MM.1S (cell line): ENCODE measurements around the gene AGBL4.
"Not testable (repeated sequence)": the region's sequence is repeated elsewhere in the genome, so short reads cannot be mapped to it uniquely, and the experiment has no call there.

ENCODE experiments used
- DNase-seq: peaks from one replicate; pipeline ENCODE4 v3.0.0-alpha.2; 2015
- H2AFZ ChIP-seq: fragments of 300-600 bp; sonication (generic); 2 replicates; pipeline ENCODE4 v1.6.0; 2016; ENCODE audit warnings: antibody characterized with exemption, low read length
- H3F3A ChIP-seq: fragments of 300-600 bp; sonication (generic); 2 replicates; pipeline ENCODE4 v1.6.1; 2016; ENCODE audit warnings: mild to moderate bottlenecking, antibody characterized with exemption, low read length, moderate library complexity, mixed read lengths; ENCODE audit not compliant: insufficient read depth
- H3K27ac ChIP-seq: fragments of 300-600 bp; sonication (generic); 2 replicates; pipeline ENCODE4 v1.5.1; 2016; ENCODE audit warnings: mild to moderate bottlenecking, low read length
- H3K27me3 ChIP-seq: fragments of 300-600 bp; sonication (generic); replicated peaks from 2 replicates; pipeline ENCODE4 v1.6.0; 2016; ENCODE audit warnings: low read length; ENCODE audit not compliant: insufficient read depth
- H3K36me3 ChIP-seq: fragments of 300-600 bp; sonication (generic); replicated peaks from 2 replicates; pipeline ENCODE4 v1.6.1; 2016; ENCODE audit warnings: mild to moderate bottlenecking, low read length, mixed read lengths; ENCODE audit not compliant: insufficient read depth
- H3K4me1 ChIP-seq: fragments of 300-600 bp; sonication (generic); 2 replicates; pipeline ENCODE4 v1.6.1; 2016; ENCODE audit warnings: low read length, mixed read lengths
- H3K4me2 ChIP-seq: fragments of 300-600 bp; sonication (generic); 2 replicates; pipeline ENCODE4 v1.6.0; 2016; ENCODE audit warnings: low read depth, low read length
- H3K4me3 ChIP-seq: fragments of 300-600 bp; sonication (generic); 2 replicates; pipeline ENCODE4 v1.5.1; 2016; ENCODE audit warnings: low read length, mixed read lengths
- H3K79me2 ChIP-seq: fragments of 300-600 bp; sonication (generic); 2 replicates; pipeline ENCODE4 v1.6.1; 2016; ENCODE audit warnings: mixed run types, low read length, mixed read lengths
- H3K9ac ChIP-seq: fragments of 300-600 bp; sonication (generic); 2 replicates; pipeline ENCODE4 v1.6.1; 2016; ENCODE audit warnings: low read length, mixed read lengths
- H3K9me2 ChIP-seq: fragments of 300-600 bp; sonication (generic); replicated peaks from 2 replicates; pipeline ENCODE4 v1.6.1; 2016; ENCODE audit warnings: mild to moderate bottlenecking, low read length, mixed read lengths; ENCODE audit not compliant: insufficient read depth
- H3K9me3 ChIP-seq: fragments of 300-600 bp; sonication (generic); replicated peaks from 2 replicates; pipeline ENCODE4 v1.6.1; 2016; ENCODE audit warnings: mild to moderate bottlenecking, low read length, mixed read lengths; ENCODE audit not compliant: insufficient read depth
- H4K20me1 ChIP-seq: fragments of 300-600 bp; sonication (generic); 2 replicates; pipeline ENCODE4 v1.6.1; 2016; ENCODE audit warnings: mild to moderate bottlenecking, low read length, moderate library complexity, mixed read lengths; ENCODE audit not compliant: insufficient read depth
- CTCF ChIP-seq: fragments of 300-600 bp; sonication (generic); IDR thresholded peaks from 2 replicates; pipeline ENCODE4 v1.5.1; 2016; ENCODE audit warnings: antibody characterized with exemption, low read length, mixed read lengths
- EZH2 ChIP-seq: fragments of 300-600 bp; sonication (generic); optimal IDR thresholded peaks from 2 replicates; pipeline ENCODE3; 2017; ENCODE audit warnings: low read depth, mild to moderate bottlenecking, antibody characterized with exemption, low read length, mixed read lengths
- EZH2phosphoT487 ChIP-seq: fragments of 300-600 bp; sonication (generic); IDR thresholded peaks from 2 replicates; pipeline ENCODE4 v1.6.1; 2018; ENCODE audit warnings: antibody characterized with exemption, low read length

AGBL4 gene

DNA sequence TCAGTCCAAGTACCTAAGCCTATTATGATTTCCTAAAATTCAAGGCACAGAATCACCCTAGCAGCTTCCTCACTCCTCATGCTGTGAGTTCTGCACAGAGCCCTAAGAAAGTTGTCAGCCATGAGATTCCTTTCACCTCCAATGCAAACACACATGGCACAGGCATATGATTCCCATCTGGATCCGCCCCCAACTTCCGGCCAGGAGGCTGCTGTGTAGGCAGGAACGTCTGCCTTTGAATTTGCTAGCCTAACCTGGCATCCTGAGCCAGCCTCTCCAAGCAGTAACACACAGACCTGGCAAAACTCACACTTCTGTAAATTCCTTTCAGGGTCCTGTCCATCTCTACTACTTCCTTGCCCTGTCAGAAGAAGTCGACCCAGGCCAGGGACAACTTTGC lies 726.0 kb downstream of the AGBL4 start:
- Histone ChIP-seq H3K4me3 (no peak overlapping the region), H3K9me2 (no peaks in the 10 kb centered on the region), H3F3A (no peaks in the 10 kb centered on the region), H3K79me2 (no peaks in the 10 kb centered on the region), H3K27me3 (no peaks in the 10 kb centered on the region), H3K27ac (no peak overlapping the region), H3K4me1 (no peaks in the 10 kb centered on the region), H3K36me3 (no peaks in the 10 kb centered on the region), H4K20me1 (no peaks in the 10 kb centered on the region), H3K9me3 (no peaks in the 10 kb centered on the region), H2AFZ (no peak overlapping the region), H3K4me2 (no peak overlapping the region), H3K9ac (no peak overlapping the region)
- DNase-seq: no peak
- no peak for TF ChIP-seq EZH2phosphoT487
- no peak for TF ChIP-seq EZH2
- TF ChIP-seq CTCF: no peak

DNA sequence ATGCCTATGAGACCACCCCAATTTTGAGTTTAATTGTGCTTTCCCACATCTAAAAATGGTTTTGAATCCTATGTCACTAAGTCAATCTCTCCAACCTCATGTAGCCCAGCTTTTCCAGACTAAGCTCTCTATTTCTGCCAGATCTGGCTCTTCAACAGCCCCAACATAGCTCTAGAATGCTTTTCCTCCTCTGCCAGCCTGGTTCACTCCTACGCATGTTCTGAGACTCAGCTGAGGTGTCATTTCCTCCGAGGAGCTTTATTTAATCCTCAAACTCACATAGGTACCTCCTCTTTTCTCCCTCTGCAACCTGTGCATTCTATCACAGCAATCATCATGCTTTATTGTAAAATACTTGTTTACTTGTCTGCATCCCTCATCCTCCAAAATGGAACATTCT lies 729.2 kb downstream of the AGBL4 start:
- TF ChIP-seq EZH2 (no peak), CTCF (no peak), EZH2phosphoT487 (no peak)
- Histone ChIP-seq H3K4me1 (no peaks in the 10 kb centered on the region), H2AFZ (no peak overlapping the region), H3K9ac (no peak overlapping the region), H3K79me2 (no peaks in the 10 kb centered on the region), H3K36me3 (no peaks in the 10 kb centered on the region), H3K9me3 (no peaks in the 10 kb centered on the region), H3K4me3 (no peak overlapping the region), H3K4me2 (no peak overlapping the region), H4K20me1 (no peaks in the 10 kb centered on the region), H3K27me3 (no peaks in the 10 kb centered on the region), H3F3A (no peaks in the 10 kb centered on the region), H3K9me2 (no peaks in the 10 kb centered on the region), H3K27ac (no peak overlapping the region)
- no peak for DNase-seq

- H3K27ac ChIP-seq: no peak overlapping the region
- no peaks in the 10 kb centered on the region for H3K79me2 ChIP-seq
Observed at GRCh38 chr1:49293016-49293415, 730.7 kb downstream of the AGBL4 start.

DNA sequence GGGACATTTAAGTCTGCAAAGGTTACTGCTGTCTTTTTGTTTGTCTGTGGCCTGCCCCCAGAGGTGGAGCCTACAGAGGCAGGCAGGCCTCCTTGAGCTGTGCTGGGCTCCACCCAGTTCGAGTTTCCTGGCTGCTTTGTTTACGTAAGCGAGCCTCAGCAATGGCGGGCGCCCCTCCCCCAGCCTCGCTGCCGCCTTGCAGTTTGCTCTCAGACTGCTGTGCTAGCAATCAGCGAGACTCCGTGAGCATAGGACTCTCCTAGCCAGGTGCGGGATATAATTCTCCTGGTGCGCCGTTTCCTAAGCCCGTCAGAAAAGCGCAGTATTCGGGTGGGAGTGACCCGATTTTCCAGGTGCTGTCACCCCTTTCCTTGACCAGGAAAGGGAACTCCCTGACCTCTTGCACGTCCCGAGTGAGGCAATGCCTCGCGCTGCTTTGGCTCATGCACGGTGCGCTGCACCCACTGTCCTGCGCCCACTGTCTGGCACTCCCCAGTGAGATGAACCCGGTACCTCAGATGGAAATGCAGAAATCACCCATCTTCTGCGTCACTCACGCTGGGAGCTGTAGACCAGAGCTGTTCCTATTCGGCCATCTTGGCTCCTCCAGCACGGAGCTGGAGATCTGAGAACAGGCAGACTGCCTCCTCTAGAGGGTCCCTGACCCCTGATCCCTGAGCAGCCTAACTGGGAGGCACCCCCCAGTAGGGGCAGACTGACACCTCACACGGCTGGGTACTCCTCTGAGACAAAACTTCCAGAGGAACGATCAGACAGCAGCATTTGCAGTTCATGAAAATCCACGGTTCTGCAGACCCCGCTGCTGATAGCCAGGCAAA lies 766.3 kb downstream of the AGBL4 start:
- H3F3A ChIP-seq, DNase-seq, H2AFZ ChIP-seq, H3K4me2 ChIP-seq, H3K9me2 ChIP-seq, H3K36me3 ChIP-seq, H3K9ac ChIP-seq, H3K79me2 ChIP-seq, H3K4me3 ChIP-seq, H3K4me1 ChIP-seq, H4K20me1 ChIP-seq, H3K9me3 ChIP-seq, H3K27me3 ChIP-seq, H3K27ac ChIP-seq: not testable (repeated sequence)

More at GRCh38 chr1:49293016-49293415, 730.7 kb downstream of the AGBL4 start:
- no peak overlapping the region for H2AFZ ChIP-seq
- no peak overlapping the region for H3K4me3 ChIP-seq
- H3K4me2 ChIP-seq: no peak overlapping the region
- DNase-seq: no peak
- no peaks in the 10 kb centered on the region for H3K9me3 ChIP-seq
- H4K20me1 ChIP-seq: no peaks in the 10 kb centered on the region
- TF ChIP-seq EZH2: no peak
- no peak for TF ChIP-seq EZH2phosphoT487
- no peak for TF ChIP-seq CTCF
- H3K9me2 ChIP-seq: no peaks in the 10 kb centered on the region
- H3K36me3 ChIP-seq: no peaks in the 10 kb centered on the region
- H3K9ac ChIP-seq: no peak overlapping the region
- H3K4me1 ChIP-seq: no peaks in the 10 kb centered on the region
- no peaks in the 10 kb centered on the region for H3K27me3 ChIP-seq
- H3F3A ChIP-seq: no peaks in the 10 kb centered on the region
